Stomach (tissue), 9 donors: Measurements from ENCODE around the gene CCDC69. TPM values are rescaled to one million over a fixed set of nuclear protein-coding genes. Genes with fewer than 3 reads are reported as not detected.
A peak's percentile ranks its signal among the peaks of the same experiment; 100 is the strongest.
"Not testable (repeated sequence)": the region's sequence is repeated elsewhere in the genome, so short reads cannot be mapped to it uniquely, and the experiment has no call there.

Source experiments
- DNase-seq, 2 donors: peaks; one replicate each; pipeline versions ENCODE4 v3.0.0 to v3.0.0-alpha.2; 2013 to 2019
- H3K27ac ChIP-seq, 5 donors: fragments of 200-600 bp in 4 of 5; sonication (generic) in 4 of 5; one replicate each; pipeline ENCODE4 v1.5.1; 2013 to 2019; ENCODE audit warnings: mild to moderate bottlenecking in 1 of 5, moderate library complexity in 1 of 5
- H3K27me3 ChIP-seq, 3 donors: fragments of 200-600 bp; sonication (generic); one replicate each; pipeline ENCODE4 v1.5.1; 2017 to 2019; ENCODE audit warnings: mixed run types in 1 of 3
- H3K36me3 ChIP-seq, 4 donors: fragments of 200-600 bp; sonication (generic); 1 replicate in 3 of 4; 2 replicates in 1 of 4; pipeline ENCODE4 v1.5.1; 2016 to 2019
- H3K4me1 ChIP-seq, 4 donors: fragments of 200-600 bp; sonication (generic); one replicate each; pipeline ENCODE4 v1.5.1; 2016 to 2019
- H3K4me3 ChIP-seq, 4 donors: fragments of 200-600 bp; sonication (generic) in 3 of 4; one replicate each; pipeline ENCODE4 v1.5.1; 2016 to 2019; ENCODE audit warnings: mild to moderate bottlenecking in 1 of 4
- H3K9me3 ChIP-seq, 4 donors: fragments of 200-600 bp; sonication (generic); one replicate each; pipeline ENCODE4 v1.5.1; 2016 to 2019
- EP300 ChIP-seq: sonication (generic); formaldehyde crosslinking; IDR thresholded peaks from one replicate; pipeline ENCODE4 v1.6.1; 2017; ENCODE audit warnings: antibody characterized with exemption
- POLR2A ChIP-seq, 4 donors: fragments of 450-650 bp; IDR thresholded peaks; one replicate each; pipeline ENCODE4 v1.6.1; 2016; ENCODE audit warnings: antibody characterized with exemption in 4 of 4, control low read depth in 2 of 4, mild to moderate bottlenecking in 1 of 4, moderate library complexity in 1 of 4
- POLR2AphosphoS5 ChIP-seq, 3 donors: sonication (generic); formaldehyde crosslinking; IDR thresholded peaks; one replicate each; pipeline ENCODE4 v1.6.1; 2016; ENCODE audit warnings: antibody characterized with exemption in 3 of 3
- WGBS, 5 donors: extraction: QIAGEN DNeasy Blood & Tissue Kit in 3 of 5; methylation state at CpG; one replicate each; pipeline versions ENCODE4 v1.1.5 to v1.1.7; 2013 to 2018; 5-methylcytosine and 5-hydroxymethylcytosine counted together
- intact Hi-C: fragments of 100-400 bp; cut with DNase I; formaldehyde crosslinking; loops from one replicate; pipeline ENCODE4 v1.15.1; 2023; ENCODE audit warnings: low total_unique reads
- polyA plus RNA-seq, 3 donors: library from polyadenylated mRNA; stranded (reverse); fragments of 200-250 nt; gene quantifications; one replicate each; pipeline ENCODE4 v1.2.3, GENCODE V29; 2013
- total RNA-seq, 5 donors: library from RNA; depleted of rRNA; stranded (reverse); fragments of >200 nt; gene quantifications; one replicate each; pipeline versions ENCODE4 v1.1.0 to v1.2.3, GENCODE V29; 2014 to 2016
- TF ChIP-seq, protein P1 (sequence below), 7 experiments: fragments of 450-650 bp in 4 of 7; fragments of 200-600 bp in 3 of 7; sonication (generic) in 3 of 7; IDR thresholded peaks; one replicate each; pipeline ENCODE4 v1.5.1; 2016 to 2019; ENCODE audit warnings: antibody characterized with exemption in 7 of 7, control low read depth in 2 of 7, mild to moderate bottlenecking in 1 of 7
- donor health status: healthy with polysubstance abuse.
- donor health status: Bipolar disorder and iron deficiency.
- donor health status: healthy.

The CCDC69 gene
- total and polyA plus RNA-seq, 8 donors, result 5.5 to 173 (median 31.0) TPM

DNA sequence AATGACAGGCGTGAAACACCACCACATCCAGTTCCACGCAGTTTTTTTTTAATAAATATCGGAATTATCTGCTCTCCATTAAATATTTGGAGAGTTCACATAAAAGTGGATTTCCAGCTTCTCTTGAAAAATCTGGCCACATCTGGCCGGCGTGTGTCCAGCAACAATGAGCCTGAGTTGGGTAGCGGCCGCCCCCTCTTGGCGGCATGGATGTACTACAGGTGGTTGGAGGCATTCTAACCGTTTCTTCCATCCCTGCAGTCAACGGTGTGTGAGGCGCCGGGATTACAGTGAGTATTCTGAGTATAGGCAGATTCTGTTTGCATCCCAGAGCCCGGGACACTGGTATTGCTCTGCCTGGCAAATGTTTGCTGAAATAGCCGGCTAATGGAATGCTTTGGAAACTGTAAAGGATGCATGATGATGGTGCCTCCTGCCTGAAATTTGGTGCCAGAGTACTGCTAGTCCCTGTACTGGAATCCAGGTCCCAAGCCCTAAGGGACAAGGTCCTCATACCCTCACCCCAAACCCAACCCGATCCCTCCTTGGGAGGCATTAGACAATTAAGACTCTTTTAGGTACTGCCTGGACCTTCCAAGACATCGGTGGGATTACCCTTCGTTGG lies 15.5 kb upstream of the CCDC69 start:
- no peaks in the 10 kb centered on the region for H3K36me3 ChIP-seq
- peak overlapping the region in 3 of 5 donors; percentile 63 to 85 (median 69) for H3K27ac ChIP-seq
- TF ChIP-seq, protein P1, sequence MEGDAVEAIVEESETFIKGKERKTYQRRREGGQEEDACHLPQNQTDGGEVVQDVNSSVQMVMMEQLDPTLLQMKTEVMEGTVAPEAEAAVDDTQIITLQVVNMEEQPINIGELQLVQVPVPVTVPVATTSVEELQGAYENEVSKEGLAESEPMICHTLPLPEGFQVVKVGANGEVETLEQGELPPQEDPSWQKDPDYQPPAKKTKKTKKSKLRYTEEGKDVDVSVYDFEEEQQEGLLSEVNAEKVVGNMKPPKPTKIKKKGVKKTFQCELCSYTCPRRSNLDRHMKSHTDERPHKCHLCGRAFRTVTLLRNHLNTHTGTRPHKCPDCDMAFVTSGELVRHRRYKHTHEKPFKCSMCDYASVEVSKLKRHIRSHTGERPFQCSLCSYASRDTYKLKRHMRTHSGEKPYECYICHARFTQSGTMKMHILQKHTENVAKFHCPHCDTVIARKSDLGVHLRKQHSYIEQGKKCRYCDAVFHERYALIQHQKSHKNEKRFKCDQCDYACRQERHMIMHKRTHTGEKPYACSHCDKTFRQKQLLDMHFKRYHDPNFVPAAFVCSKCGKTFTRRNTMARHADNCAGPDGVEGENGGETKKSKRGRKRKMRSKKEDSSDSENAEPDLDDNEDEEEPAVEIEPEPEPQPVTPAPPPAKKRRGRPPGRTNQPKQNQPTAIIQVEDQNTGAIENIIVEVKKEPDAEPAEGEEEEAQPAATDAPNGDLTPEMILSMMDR (IDR thresholded peaks at IDR 0.05), result peak in 5 of 7 experiments; percentile 44 to 86 (median 50)
- TF ChIP-seq POLR2AphosphoS5 (IDR thresholded peaks at IDR 0.05) (no peak), EP300 (no peak), POLR2A (IDR thresholded peaks at IDR 0.05) (no peak)
- H3K4me1 ChIP-seq, result peaks cover 5 to 23% (median 16%) of the 10 kb centered on the region in 4 donors
- WGBS, 5 donors, result 19 to 61% (median 22%) methylated on average over 17 of the region's 17 CpGs
- H3K9me3 ChIP-seq, result no peaks in the 10 kb centered on the region
- peak; percentile 80 to 91 for DNase-seq
- intact Hi-C loops, result no loop called here
- H3K4me3 ChIP-seq, result peak overlapping the region; percentile 16 to 29 (median 22)
- no peaks in the 10 kb centered on the region for H3K27me3 ChIP-seq

DNA sequence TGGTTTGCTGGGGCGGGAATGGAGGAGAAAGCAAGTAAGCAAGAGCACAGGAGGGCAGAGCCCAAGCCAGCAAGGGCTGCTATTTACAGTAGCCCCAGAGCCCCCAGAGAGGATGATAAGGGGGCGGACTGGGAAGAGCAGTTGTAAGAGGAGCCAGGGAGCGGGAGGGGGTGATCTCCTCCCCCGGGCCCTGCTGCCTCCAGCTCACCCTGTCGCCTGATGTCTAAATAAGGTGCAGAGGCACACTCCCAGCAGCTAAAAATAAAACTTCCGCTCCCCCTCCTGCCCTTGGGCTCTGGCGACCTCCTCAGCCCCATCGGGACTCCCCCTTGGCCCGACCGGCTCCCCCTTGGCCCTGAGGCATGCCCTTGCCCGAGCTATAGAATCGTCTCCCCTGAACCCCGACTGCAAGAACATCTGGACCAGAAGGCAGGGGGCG lies 14.4 kb upstream of the CCDC69 start:
- TF ChIP-seq, protein P1 (IDR thresholded peaks at IDR 0.05), result no peak
- peak in 1 of 2 donors; percentile 60 for DNase-seq
- Histone ChIP-seq H3K4me3 (peak overlapping the region; percentile 12 to 29 (median 22)), H3K9me3 (no peaks in the 10 kb centered on the region), H3K27me3 (no peaks in the 10 kb centered on the region), H3K36me3 (no peaks in the 10 kb centered on the region), H3K27ac (peak overlapping the region in 4 of 5 donors; percentile 60 to 85 (median 66)), H3K4me1 (peaks cover 8 to 32% (median 22%) of the 10 kb centered on the region in 4 donors)
- intact Hi-C loops, result no loop called here
- WGBS, 5 donors, result 28 to 49% (median 40%) methylated on average over 14 of the region's 14 CpGs

DNA sequence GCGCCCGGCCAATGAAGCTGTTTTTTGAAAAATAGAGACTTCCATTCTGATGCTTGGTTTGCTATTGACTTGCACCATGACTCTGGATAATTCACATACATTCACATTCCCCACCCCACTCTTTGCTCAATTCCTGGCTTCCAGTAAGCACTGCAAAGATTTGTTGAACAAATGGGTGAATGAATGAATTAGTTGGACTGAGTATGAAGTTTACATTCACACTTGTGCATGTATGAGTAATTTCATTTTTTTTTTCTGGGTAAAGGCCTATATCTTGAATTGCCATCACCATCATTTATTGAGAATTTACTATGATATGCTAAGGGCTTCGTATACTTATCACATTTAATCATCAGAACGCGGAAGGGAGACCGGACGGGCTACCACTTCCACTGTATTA lies 13.8 kb upstream of the CCDC69 start:
- Histone ChIP-seq H3K36me3 (no peaks in the 10 kb centered on the region), H3K27me3 (no peaks in the 10 kb centered on the region), H3K9me3 (no peaks in the 10 kb centered on the region), H3K4me3 (peak overlapping the region in 1 of 4 donors; percentile 12), H3K4me1 (peaks cover 8 to 32% (median 22%) of the 10 kb centered on the region in 4 donors), H3K27ac (peak overlapping the region in 4 of 5 donors; percentile 60 to 85 (median 66))
- WGBS, 5 donors, result 59 to 86% (median 77%) methylated on average over 7 of the region's 7 CpGs
- intact Hi-C loops, result no loop called here
- no peak for DNase-seq
- TF ChIP-seq POLR2AphosphoS5 (IDR thresholded peaks at IDR 0.05) (no peak), EP300 (no peak), POLR2A (IDR thresholded peaks at IDR 0.05) (no peak)
- TF ChIP-seq, protein P1 (IDR thresholded peaks at IDR 0.05), result no peak

DNA sequence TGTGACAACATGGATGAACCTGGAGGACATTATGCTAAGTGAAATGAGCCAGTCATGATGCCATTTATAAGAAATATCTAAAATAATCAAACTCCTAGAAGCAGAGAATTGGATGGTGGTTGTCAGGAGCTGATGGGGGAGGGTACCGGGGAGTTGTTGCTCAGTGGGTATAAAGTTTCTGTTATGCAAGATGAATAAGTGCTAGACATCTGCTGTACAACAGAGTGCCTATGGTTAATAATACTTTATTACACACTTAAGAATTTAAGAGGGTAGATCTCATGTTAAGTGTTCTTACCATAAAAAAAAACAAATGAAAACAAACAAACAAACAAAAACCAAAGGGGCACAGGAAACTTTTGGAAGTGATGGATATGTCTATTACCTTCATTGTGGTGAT lies 13.0 kb upstream of the CCDC69 start:
- Histone ChIP-seq H3K27ac (no peak overlapping the region), H3K4me3 (no peak overlapping the region), H3K36me3 (no peaks in the 10 kb centered on the region), H3K27me3 (no peaks in the 10 kb centered on the region), H3K9me3 (no peaks in the 10 kb centered on the region), H3K4me1 (peaks cover 8 to 32% (median 22%) of the 10 kb centered on the region in 4 donors)
- TF ChIP-seq, protein P1 (IDR thresholded peaks at IDR 0.05), result no peak
- TF ChIP-seq POLR2A (IDR thresholded peaks at IDR 0.05) (no peak), POLR2AphosphoS5 (IDR thresholded peaks at IDR 0.05) (no peak), EP300 (no peak)
- 95 to 96% (median 96%) methylated on average over 1 of the region's 1 CpG for WGBS, 5 donors
- no peak for DNase-seq
- intact Hi-C loops, result no loop called here

DNA sequence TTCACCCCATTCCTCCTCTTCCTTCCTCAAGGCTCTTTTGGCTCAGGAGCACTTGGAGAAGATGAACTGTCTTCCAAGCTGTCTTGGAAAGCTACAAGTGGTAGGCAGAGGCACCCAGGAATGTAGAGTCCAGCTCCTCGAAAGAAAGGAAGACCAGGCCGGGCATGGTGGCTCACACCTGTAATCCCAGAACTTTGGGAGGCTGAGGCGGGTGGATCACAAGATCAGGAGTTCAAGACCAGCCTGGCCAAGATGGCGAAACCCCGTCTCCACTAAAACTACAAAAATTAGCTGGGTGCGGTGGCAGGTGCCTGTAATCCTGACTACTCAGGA lies 11.3 kb upstream of the CCDC69 start:
- H3K4me3 ChIP-seq, result peak overlapping the region in 1 of 4 donors; percentile 4
- H3K27me3 ChIP-seq, H3K36me3 ChIP-seq, H3K9me3 ChIP-seq, DNase-seq, intact Hi-C loops: not testable (repeated sequence)
- peaks cover 8 to 32% (median 22%) of the 10 kb centered on the region in 4 donors for H3K4me1 ChIP-seq
- H3K27ac ChIP-seq, result peak overlapping the region in 3 of 5 donors; percentile 43 to 70 (median 65)
- WGBS, 5 donors, result 87 to 95% (median 93%) methylated on average over 6 of the region's 6 CpGs
